Spleen (tissue), 7 donors: Measurements from ENCODE around the gene RSAD1.

Source experiments
- POLR2A ChIP-seq, 3 donors: fragments of 450-650 bp; IDR thresholded peaks; one replicate each; pipeline ENCODE4 v1.5.1; 2017; ENCODE audit warnings: antibody characterized with exemption in 3 of 3, mild to moderate bottlenecking in 1 of 3
- POLR2AphosphoS5 ChIP-seq, 3 donors: sonication (generic); formaldehyde crosslinking; IDR thresholded peaks; one replicate each; pipeline ENCODE4 v1.5.1; 2017; ENCODE audit warnings: antibody characterized with exemption in 3 of 3
- TF ChIP-seq, protein P1 (sequence below), 11 experiments: fragments of 200-600 bp in 7 of 11; fragments of 450-650 bp in 4 of 11; sonication (generic) in 4 of 11; IDR thresholded peaks in 8 of 11; conservative IDR thresholded peaks in 3 of 11; 1 replicate in 7 of 11; 2 replicates in 4 of 11; pipeline versions ENCODE4 v1.4.0 to v1.8.0; 2016 to 2021; ENCODE audit warnings: antibody characterized with exemption in 11 of 11, inconsistent platforms in 4 of 11, mild to moderate bottlenecking in 1 of 11
- donor health status: DM: no; HTN: no; CAD: no; lungs with moderate emphysema.
- donor health status: DM: no; HTN: no; CAD: no.
- donor health status: DM: no; HTN: no; CAD: no.

DNA sequence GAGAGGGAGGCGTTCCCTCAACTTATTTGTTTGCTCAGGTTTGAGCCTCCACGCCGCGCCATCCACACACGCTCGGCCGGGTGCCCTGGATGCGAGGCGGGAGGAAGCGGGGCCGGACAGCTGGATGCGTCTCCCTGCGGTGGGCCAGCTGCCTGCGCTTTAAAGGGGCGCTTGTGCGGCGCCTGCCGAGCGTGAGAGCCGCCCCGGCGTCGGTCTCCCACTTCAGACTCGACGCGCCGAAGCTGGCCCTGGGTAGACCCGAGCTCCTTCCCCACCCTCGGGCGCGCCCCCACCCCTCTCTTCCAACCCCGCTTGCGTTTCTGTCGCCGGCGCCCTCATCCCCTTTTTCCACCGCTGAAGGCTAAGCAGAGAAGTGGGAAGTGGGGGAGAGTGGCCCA is 9.5 kb upstream of the RSAD1 start:
- TF ChIP-seq POLR2A (IDR thresholded peaks at IDR 0.05) (no peak), POLR2AphosphoS5 (IDR thresholded peaks at IDR 0.05) (no peak)
- TF ChIP-seq, protein P1, sequence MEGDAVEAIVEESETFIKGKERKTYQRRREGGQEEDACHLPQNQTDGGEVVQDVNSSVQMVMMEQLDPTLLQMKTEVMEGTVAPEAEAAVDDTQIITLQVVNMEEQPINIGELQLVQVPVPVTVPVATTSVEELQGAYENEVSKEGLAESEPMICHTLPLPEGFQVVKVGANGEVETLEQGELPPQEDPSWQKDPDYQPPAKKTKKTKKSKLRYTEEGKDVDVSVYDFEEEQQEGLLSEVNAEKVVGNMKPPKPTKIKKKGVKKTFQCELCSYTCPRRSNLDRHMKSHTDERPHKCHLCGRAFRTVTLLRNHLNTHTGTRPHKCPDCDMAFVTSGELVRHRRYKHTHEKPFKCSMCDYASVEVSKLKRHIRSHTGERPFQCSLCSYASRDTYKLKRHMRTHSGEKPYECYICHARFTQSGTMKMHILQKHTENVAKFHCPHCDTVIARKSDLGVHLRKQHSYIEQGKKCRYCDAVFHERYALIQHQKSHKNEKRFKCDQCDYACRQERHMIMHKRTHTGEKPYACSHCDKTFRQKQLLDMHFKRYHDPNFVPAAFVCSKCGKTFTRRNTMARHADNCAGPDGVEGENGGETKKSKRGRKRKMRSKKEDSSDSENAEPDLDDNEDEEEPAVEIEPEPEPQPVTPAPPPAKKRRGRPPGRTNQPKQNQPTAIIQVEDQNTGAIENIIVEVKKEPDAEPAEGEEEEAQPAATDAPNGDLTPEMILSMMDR (IDR thresholded peaks at IDR 0.05 in 8 of 11, conservative IDR thresholded peaks at IDR 0.05 in 3 of 11), result no peak
